Measurements from ENCODE around the gene PLXDC2. TPM values are rescaled to one million over a fixed set of nuclear protein-coding genes. Genes with fewer than 3 reads are reported as not detected.
A peak's percentile ranks its signal among the peaks of the same experiment; 100 is the strongest.

Gene PLXDC2
- total and polyA plus RNA-seq, 10 of the 15 experiments (the other 5 are each of a cell fraction or from before 2014, with no cell fraction given): 0.05 to 1.8 (median 0.14) TPM; not detected in 2

DNA sequence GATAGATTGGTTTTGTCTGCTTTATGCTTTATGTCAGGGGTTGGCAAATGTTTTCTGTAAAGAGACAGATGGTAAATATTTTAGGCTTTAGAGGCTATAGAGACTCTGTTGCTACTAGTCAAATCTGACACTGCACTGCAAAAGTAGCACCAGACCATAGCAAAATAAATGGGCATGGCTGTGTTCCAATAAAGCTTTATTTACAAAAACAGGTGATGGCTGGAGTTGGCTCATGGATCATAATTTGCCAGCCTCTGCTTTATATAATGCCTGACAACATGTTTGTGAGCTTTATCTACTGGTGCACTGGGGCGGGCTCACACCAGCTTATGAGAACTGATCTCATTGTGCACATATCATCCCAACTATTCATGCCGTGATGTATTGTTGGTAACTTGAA is 120.1 kb downstream of the PLXDC2 start:
- Histone ChIP-seq H3K4me3 (no peak overlapping the region), H2AFZ (ENCODE audit: control insufficient read depth, low read depth, low read length) (no peak overlapping the region), H3K4me1 (ENCODE audit: control insufficient read depth, insufficient read depth, low read length) (no peaks in the 10 kb centered on the region), H3K27me3 (replicated peaks in 1 of 2; ENCODE audit: control insufficient read depth in 2 of 2, insufficient read depth in 2 of 2, low read length in 1 of 2) (no peaks in the 10 kb centered on the region), H3K4me2 (ENCODE audit: control insufficient read depth, insufficient read depth) (no peak overlapping the region), H3K36me3 (ENCODE audit: control insufficient read depth in 2 of 2, insufficient read depth in 2 of 2, low read length in 1 of 2) (no peaks in the 10 kb centered on the region), H4K20me1 (ENCODE audit: control insufficient read depth, insufficient read depth) (no peaks in the 10 kb centered on the region), H3K9ac (ENCODE audit: control insufficient read depth, insufficient read depth, low read length) (no peak overlapping the region), H3K9me3 (replicated peaks; ENCODE audit: control insufficient read depth, insufficient read depth, low read length) (no peaks in the 10 kb centered on the region; the same call in 2 of the 3 replicates), H3K79me2 (ENCODE audit: control insufficient read depth, insufficient read depth, low read length) (no peaks in the 10 kb centered on the region), H3K27ac (ENCODE audit: control insufficient read depth, insufficient read depth) (no peak overlapping the region)
- FAIRE-seq (no peak), ATAC-seq (no peak), DNase-seq (ENCODE audit: low read depth, low spot score) (no peak)
- TF ChIP-seq, protein P1, sequence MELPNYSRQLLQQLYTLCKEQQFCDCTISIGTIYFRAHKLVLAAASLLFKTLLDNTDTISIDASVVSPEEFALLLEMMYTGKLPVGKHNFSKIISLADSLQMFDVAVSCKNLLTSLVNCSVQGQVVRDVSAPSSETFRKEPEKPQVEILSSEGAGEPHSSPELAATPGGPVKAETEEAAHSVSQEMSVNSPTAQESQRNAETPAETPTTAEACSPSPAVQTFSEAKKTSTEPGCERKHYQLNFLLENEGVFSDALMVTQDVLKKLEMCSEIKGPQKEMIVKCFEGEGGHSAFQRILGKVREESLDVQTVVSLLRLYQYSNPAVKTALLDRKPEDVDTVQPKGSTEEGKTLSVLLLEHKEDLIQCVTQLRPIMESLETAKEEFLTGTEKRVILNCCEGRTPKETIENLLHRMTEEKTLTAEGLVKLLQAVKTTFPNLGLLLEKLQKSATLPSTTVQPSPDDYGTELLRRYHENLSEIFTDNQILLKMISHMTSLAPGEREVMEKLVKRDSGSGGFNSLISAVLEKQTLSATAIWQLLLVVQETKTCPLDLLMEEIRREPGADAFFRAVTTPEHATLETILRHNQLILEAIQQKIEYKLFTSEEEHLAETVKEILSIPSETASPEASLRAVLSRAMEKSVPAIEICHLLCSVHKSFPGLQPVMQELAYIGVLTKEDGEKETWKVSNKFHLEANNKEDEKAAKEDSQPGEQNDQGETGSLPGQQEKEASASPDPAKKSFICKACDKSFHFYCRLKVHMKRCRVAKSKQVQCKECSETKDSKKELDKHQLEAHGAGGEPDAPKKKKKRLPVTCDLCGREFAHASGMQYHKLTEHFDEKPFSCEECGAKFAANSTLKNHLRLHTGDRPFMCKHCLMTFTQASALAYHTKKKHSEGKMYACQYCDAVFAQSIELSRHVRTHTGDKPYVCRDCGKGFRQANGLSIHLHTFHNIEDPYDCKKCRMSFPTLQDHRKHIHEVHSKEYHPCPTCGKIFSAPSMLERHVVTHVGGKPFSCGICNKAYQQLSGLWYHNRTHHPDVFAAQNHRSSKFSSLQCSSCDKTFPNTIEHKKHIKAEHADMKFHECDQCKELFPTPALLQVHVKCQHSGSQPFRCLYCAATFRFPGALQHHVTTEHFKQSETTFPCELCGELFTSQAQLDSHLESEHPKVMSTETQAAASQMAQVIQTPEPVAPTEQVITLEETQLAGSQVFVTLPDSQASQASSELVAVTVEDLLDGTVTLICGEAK (IDR thresholded peaks at IDR 0.05; ENCODE audit: borderline replicate concordance): peak; percentile 44; the same call in 1 of the 2 replicates
- TF ChIP-seq POLR2AphosphoS2 (IDR thresholded peaks at IDR 0.05; ENCODE audit: low read depth, low read length): no peak
- ChIA-PET CTCF (no interaction called here), SMC1A (ENCODE audit: uncharacterized antibody, unreplicated experiment) (interaction anchor here (1.0 to 2.5 kb wide), 3 partner anchors 14 to 20 kb away, joined by 3 to 8 read pairs (median 4); no protein-coding TSS in a partner anchor), RAD21 (ENCODE audit: unreplicated experiment) (no interaction called here), POLR2A (no interaction called here)
- no TSS peak for BruUV-seq (replicated peaks)
- in situ Hi-C loops (cut with MboI) (no loop called here), intact Hi-C loops (cut with micrococcal nuclease; ENCODE audit: unreplicated experiment) (no loop called here)
- WGBS (ENCODE audit: insufficient coverage, insufficient replicate concordance, low lambda C conversion rate, missing lambda C conversion rate): 32% methylated on average over 2 of the region's 2 CpGs

DNA sequence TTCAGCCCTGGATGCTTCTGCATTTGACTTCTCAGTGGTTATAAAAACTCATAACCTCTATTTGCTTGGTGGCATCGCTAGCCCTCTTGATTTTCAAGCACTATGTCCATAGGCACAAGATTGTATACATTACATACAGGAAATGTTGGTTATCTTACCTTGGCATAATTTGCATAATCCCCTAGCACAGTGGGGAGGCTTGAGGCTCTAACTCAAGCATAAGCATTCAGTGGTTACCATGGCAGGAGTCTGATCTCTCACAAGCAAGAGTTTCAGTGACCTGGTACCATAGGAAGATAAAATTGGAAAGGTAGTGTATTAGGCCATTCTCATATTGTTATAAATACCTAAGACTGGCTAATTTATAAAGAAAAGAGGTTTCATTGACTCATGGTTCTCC is 121.8 kb downstream of the PLXDC2 start:
- BruUV-seq (replicated peaks): no TSS peak
- CTCF ChIA-PET: interaction anchor here (0.7 kb wide), 1 partner anchor 530 kb away, joined by 3 read pairs; no protein-coding TSS in a partner anchor
- no peaks in the 10 kb centered on the region for H3K27me3 ChIP-seq (replicated peaks in 1 of 2; ENCODE audit: control insufficient read depth in 2 of 2, insufficient read depth in 2 of 2, low read length in 1 of 2)
- H3K4me3 ChIP-seq: no peak overlapping the region
- SMC1A ChIA-PET (ENCODE audit: uncharacterized antibody, unreplicated experiment): no interaction called here
- H3K9me3 ChIP-seq (replicated peaks; ENCODE audit: control insufficient read depth, insufficient read depth, low read length): no peaks in the 10 kb centered on the region; the same call in 2 of the 3 replicates
- no peaks in the 10 kb centered on the region for H3K36me3 ChIP-seq (ENCODE audit: control insufficient read depth in 2 of 2, insufficient read depth in 2 of 2, low read length in 1 of 2)
- H3K4me2 ChIP-seq (ENCODE audit: control insufficient read depth, insufficient read depth): no peak overlapping the region
- RAD21 ChIA-PET (ENCODE audit: unreplicated experiment): no interaction called here
- H4K20me1 ChIP-seq (ENCODE audit: control insufficient read depth, insufficient read depth): no peaks in the 10 kb centered on the region
- WGBS (ENCODE audit: insufficient coverage, insufficient replicate concordance, low lambda C conversion rate, missing lambda C conversion rate): 0% methylated on average over 1 of the region's 1 CpG
- no peak overlapping the region for H3K9ac ChIP-seq (ENCODE audit: control insufficient read depth, insufficient read depth, low read length)
- no peak for ATAC-seq
- H2AFZ ChIP-seq (ENCODE audit: control insufficient read depth, low read depth, low read length): no peak overlapping the region
- H3K79me2 ChIP-seq (ENCODE audit: control insufficient read depth, insufficient read depth, low read length): no peaks in the 10 kb centered on the region
- intact Hi-C loops (cut with micrococcal nuclease; ENCODE audit: unreplicated experiment) (no loop called here), in situ Hi-C loops (cut with MboI) (no loop called here)
- no peaks in the 10 kb centered on the region for H3K4me1 ChIP-seq (ENCODE audit: control insufficient read depth, insufficient read depth, low read length)
- POLR2A ChIA-PET: no interaction called here
- no peak overlapping the region for H3K27ac ChIP-seq (ENCODE audit: control insufficient read depth, insufficient read depth)
- no peak for DNase-seq (ENCODE audit: low read depth, low spot score)
- FAIRE-seq: no peak
- TF ChIP-seq GATAD2B (conservative IDR thresholded peaks at IDR 0.05; ENCODE audit: low read depth): no peak
- TF ChIP-seq, protein P2, sequence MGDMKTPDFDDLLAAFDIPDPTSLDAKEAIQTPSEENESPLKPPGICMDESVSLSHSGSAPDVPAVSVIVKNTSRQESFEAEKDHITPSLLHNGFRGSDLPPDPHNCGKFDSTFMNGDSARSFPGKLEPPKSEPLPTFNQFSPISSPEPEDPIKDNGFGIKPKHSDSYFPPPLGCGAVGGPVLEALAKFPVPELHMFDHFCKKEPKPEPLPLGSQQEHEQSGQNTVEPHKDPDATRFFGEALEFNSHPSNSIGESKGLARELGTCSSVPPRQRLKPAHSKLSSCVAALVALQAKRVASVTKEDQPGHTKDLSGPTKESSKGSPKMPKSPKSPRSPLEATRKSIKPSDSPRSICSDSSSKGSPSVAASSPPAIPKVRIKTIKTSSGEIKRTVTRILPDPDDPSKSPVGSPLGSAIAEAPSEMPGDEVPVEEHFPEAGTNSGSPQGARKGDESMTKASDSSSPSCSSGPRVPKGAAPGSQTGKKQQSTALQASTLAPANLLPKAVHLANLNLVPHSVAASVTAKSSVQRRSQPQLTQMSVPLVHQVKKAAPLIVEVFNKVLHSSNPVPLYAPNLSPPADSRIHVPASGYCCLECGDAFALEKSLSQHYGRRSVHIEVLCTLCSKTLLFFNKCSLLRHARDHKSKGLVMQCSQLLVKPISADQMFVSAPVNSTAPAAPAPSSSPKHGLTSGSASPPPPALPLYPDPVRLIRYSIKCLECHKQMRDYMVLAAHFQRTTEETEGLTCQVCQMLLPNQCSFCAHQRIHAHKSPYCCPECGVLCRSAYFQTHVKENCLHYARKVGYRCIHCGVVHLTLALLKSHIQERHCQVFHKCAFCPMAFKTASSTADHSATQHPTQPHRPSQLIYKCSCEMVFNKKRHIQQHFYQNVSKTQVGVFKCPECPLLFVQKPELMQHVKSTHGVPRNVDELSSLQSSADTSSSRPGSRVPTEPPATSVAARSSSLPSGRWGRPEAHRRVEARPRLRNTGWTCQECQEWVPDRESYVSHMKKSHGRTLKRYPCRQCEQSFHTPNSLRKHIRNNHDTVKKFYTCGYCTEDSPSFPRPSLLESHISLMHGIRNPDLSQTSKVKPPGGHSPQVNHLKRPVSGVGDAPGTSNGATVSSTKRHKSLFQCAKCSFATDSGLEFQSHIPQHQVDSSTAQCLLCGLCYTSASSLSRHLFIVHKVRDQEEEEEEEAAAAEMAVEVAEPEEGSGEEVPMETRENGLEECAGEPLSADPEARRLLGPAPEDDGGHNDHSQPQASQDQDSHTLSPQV (IDR thresholded peaks at IDR 0.05): no peak
- TF ChIP-seq MTA2 (IDR thresholded peaks at IDR 0.05; ENCODE audit: low read depth): no peak
- no peak for TF ChIP-seq POLR2AphosphoS5 (IDR thresholded peaks at IDR 0.05; ENCODE audit: low read length)
- no peak for TF ChIP-seq MEF2A (IDR thresholded peaks at IDR 0.05; ENCODE audit: insufficient read depth, low read depth, low read length)
- TF ChIP-seq BHLHE40 (IDR thresholded peaks at IDR 0.05; ENCODE audit: borderline replicate concordance in 1 of 2, low read depth in 2 of 2, low read length in 1 of 2): no peak
- no peak for TF ChIP-seq MYC (IDR thresholded peaks at IDR 0.05; ENCODE audit: insufficient read depth, insufficient read length, insufficient replicate concordance, low read length, severe bottlenecking)
